Measurements from ENCODE around the gene ZNF432. TPM values are rescaled to one million over a fixed set of nuclear protein-coding genes. Genes with fewer than 3 reads are reported as not detected.

Gene ZNF432
- total and polyA plus RNA-seq, 10 of the 15 experiments (the other 5 are each of a cell fraction or from before 2014, with no cell fraction given), result 1.7 to 7.2 (median 4.3) TPM

GRCh38 chr19:52007806-52008557 lies 40.7 kb downstream of the ZNF432 start, which contains the start of gene ZNF615 (continued):
- no peak for TF ChIP-seq E4F1 (IDR thresholded peaks at IDR 0.05; ENCODE audit: borderline replicate concordance, partially characterized antibody)
- TF ChIP-seq RCOR1 (conservative IDR thresholded peaks at IDR 0.05; ENCODE audit: low read depth, low read length), result peak; percentile 98
- TF ChIP-seq MEF2B (IDR thresholded peaks at IDR 0.05; ENCODE audit: partially characterized antibody, poor library complexity, severe bottlenecking), result no peak
- TF ChIP-seq TCF7 (IDR thresholded peaks at IDR 0.05; ENCODE audit: borderline replicate concordance), result no peak
- peak; percentile 78; the same call in 1 of the 2 replicates for TF ChIP-seq RBBP5 (conservative IDR thresholded peaks at IDR 0.05)
- TF ChIP-seq, protein P1, sequence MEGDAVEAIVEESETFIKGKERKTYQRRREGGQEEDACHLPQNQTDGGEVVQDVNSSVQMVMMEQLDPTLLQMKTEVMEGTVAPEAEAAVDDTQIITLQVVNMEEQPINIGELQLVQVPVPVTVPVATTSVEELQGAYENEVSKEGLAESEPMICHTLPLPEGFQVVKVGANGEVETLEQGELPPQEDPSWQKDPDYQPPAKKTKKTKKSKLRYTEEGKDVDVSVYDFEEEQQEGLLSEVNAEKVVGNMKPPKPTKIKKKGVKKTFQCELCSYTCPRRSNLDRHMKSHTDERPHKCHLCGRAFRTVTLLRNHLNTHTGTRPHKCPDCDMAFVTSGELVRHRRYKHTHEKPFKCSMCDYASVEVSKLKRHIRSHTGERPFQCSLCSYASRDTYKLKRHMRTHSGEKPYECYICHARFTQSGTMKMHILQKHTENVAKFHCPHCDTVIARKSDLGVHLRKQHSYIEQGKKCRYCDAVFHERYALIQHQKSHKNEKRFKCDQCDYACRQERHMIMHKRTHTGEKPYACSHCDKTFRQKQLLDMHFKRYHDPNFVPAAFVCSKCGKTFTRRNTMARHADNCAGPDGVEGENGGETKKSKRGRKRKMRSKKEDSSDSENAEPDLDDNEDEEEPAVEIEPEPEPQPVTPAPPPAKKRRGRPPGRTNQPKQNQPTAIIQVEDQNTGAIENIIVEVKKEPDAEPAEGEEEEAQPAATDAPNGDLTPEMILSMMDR (IDR thresholded peaks at IDR 0.05 in 2 of 3, conservative IDR thresholded peaks at IDR 0.05 in 1 of 3; ENCODE audit: control insufficient read depth in 2 of 3, extremely low read depth in 1 of 3, insufficient read depth in 1 of 3, low read depth in 3 of 3, low read length in 3 of 3), result no peak
- TF ChIP-seq EZH2 (IDR thresholded peaks at IDR 0.05; ENCODE audit: borderline replicate concordance, control insufficient read depth, low read depth, low read length), result no peak
- no peak for TF ChIP-seq ZNF24 (IDR thresholded peaks at IDR 0.05)
- TF ChIP-seq SIX5 (IDR thresholded peaks at IDR 0.05; ENCODE audit: low read depth, low read length, severe bottlenecking), result peak; percentile 83
- TF ChIP-seq HDAC6 (IDR thresholded peaks at IDR 0.05; ENCODE audit: unreplicated experiment), result no peak
- TF ChIP-seq USF2 (IDR thresholded peaks at IDR 0.05; ENCODE audit: borderline replicate concordance, low read depth, low read length), result no peak
- no peak for TF ChIP-seq MYB (IDR thresholded peaks at IDR 0.05; ENCODE audit: borderline replicate concordance, low read depth, low read length)
- TF ChIP-seq CHD4 (IDR thresholded peaks at IDR 0.05), result no peak
- TF ChIP-seq, protein P2, sequence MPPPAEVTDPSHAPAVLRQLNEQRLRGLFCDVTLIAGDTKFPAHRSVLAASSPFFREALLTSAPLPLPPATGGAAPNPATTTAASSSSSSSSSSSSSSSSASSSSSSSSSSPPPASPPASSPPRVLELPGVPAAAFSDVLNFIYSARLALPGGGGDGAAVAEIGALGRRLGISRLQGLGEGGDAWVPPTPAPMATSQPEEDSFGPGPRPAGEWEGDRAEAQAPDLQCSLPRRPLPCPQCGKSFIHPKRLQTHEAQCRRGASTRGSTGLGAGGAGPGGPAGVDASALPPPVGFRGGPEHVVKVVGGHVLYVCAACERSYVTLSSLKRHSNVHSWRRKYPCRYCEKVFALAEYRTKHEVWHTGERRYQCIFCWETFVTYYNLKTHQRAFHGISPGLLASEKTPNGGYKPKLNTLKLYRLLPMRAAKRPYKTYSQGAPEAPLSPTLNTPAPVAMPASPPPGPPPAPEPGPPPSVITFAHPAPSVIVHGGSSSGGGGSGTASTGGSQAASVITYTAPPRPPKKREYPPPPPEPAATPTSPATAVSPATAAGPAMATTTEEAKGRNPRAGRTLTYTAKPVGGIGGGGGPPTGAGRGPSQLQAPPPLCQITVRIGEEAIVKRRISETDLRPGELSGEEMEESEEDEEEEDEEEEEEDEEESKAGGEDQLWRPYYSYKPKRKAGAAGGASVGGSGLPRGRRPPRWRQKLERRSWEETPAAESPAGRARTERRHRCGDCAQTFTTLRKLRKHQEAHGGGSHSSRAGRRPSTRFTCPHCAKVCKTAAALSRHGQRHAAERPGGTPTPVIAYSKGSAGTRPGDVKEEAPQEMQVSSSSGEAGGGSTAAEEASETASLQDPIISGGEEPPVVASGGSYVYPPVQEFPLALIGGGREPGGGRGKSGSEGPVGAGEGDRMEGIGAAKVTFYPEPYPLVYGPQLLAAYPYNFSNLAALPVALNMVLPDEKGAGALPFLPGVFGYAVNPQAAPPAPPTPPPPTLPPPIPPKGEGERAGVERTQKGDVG (CRISPR knock-in tag; IDR thresholded peaks at IDR 0.05), result no peak
- no peak for TF ChIP-seq RAD51 (IDR thresholded peaks at IDR 0.05)
- 0 out of 2 replicates have a peak, but pooled peaks have one; percentile 21 for TF ChIP-seq SREBF2 (IDR thresholded peaks at IDR 0.05; ENCODE audit: low read length)
- 0 out of 2 replicates have a peak, but pooled peaks have one; percentile 24 for TF ChIP-seq SMARCA5 (IDR thresholded peaks at IDR 0.05)
- TF ChIP-seq EGR1 (IDR thresholded peaks at IDR 0.05; ENCODE audit: borderline replicate concordance in 1 of 2, low read depth in 2 of 2, low read length in 2 of 2), result no peak; a peak in 1 of 3 replicates
- TF ChIP-seq GATAD2B (conservative IDR thresholded peaks at IDR 0.05; ENCODE audit: low read depth), result 0 out of 2 replicates have a peak, but pooled peaks have one; percentile 24
